HCT116 (cell line): ENCODE results near the gene TYRP1. TPM values are rescaled to one million over a fixed set of nuclear protein-coding genes. Genes with fewer than 3 reads are reported as not detected.

ENCODE experiments used
- ATAC-seq: fragments of 200-7000 bp; cut with Tn5 transposase; 2 replicates; pipeline ENCODE4 v1.9.1; 2020; ENCODE audit warnings: mild to moderate bottlenecking, moderate library complexity
- BruUV-seq: library from RNA; stranded (reverse); fragments of 400-500 nt; replicated peaks from 2 replicates; lab custom pipeline; 2021; lab: Mats Ljungman, UMichigan
- CTCF ChIA-PET: fragments of 300-600 bp; sonication (Branson Sonifier 250); formaldehyde crosslinking; loops from one replicate; lab custom pipeline; 2021; ENCODE audit warnings: antibody characterized with exemption; lab: Charles Lee
- POLR2A ChIA-PET: fragments of 300-600, 350-600 bp; sonication (Branson Sonifier 250); formaldehyde crosslinking; loops from one replicate; lab custom pipeline; 2021; ENCODE audit warnings: antibody characterized with exemption; lab: Charles Lee
- RAD21 ChIA-PET, 2 experiments: fragments of 300-600 bp; sonication (Branson Sonifier 250); formaldehyde crosslinking; loops; one replicate each; lab custom pipeline; 2023; ENCODE audit warnings: low total read pairs in 2 of 2; ENCODE audit not compliant: uncharacterized antibody in 2 of 2, unreplicated experiment in 2 of 2, low non-redundant PET in 1 of 2; lab: Charles Lee
- DNase-seq: peaks from one replicate; pipeline ENCODE4 v3.0.0-alpha.2; 2010; ENCODE audit warnings: low read depth, low spot score
- H2AFZ ChIP-seq: fragments of 200-600 bp; shearing (Covaris generic), sonication (generic); 2 replicates; pipeline ENCODE4 v1.6.1; 2017; ENCODE audit warnings: low read depth, mixed run types, mixed read lengths, antibody characterized with exemption, low read length; ENCODE audit not compliant: poor library complexity, severe bottlenecking
- H3K27ac ChIP-seq: 2 replicates; pipeline ENCODE4 v1.5.1; 2012; ENCODE audit warnings: low read depth, low read length
- H3K27me3 ChIP-seq: fragments of 200-600 bp; sonication (generic); 2 replicates; pipeline ENCODE4 v1.6.1; 2016; ENCODE audit warnings: mixed run types, low read length, mixed read lengths; ENCODE audit not compliant: insufficient read depth
- H3K36me3 ChIP-seq, 2 experiments: fragments of 200-500 bp in 1 of 2; fragments of 200-600 bp in 1 of 2; sonication (Bioruptor generic) in 1 of 2; sonication (generic) in 1 of 2; 2 replicates each; pipeline versions ENCODE4 v1.5.1 to v1.6.1; 2014 to 2016; ENCODE audit warnings: low read length in 2 of 2, inconsistent platforms in 1 of 2, mixed read lengths in 1 of 2, mixed run types in 1 of 2; ENCODE audit not compliant: insufficient read depth in 2 of 2, control insufficient read depth in 1 of 2
- H3K4me1 ChIP-seq, 2 experiments: fragments of 200-600 bp in 1 of 2; sonication (generic) in 1 of 2; 2 replicates each; pipeline versions ENCODE4 v1.5.1 to v1.6.1; 2012 to 2017; ENCODE audit warnings: low read length in 2 of 2, inconsistent platforms in 1 of 2, mild to moderate bottlenecking in 1 of 2, mixed read lengths in 1 of 2, mixed run types in 1 of 2, moderate library complexity in 1 of 2; ENCODE audit not compliant: insufficient read depth in 2 of 2, control insufficient read depth in 1 of 2
- H3K4me2 ChIP-seq: fragments of 200-600 bp; sonication (generic); 2 replicates; pipeline ENCODE4 v1.6.1; 2017; ENCODE audit warnings: mixed run types, low read length, mixed read lengths
- H3K4me3 ChIP-seq, 2 experiments: fragments of 200-600 bp in 1 of 2; sonication (generic) in 1 of 2; replicated peaks in 1 of 2; 2 replicates each; pipeline ENCODE4 v1.5.1; 2011 to 2016; ENCODE audit warnings: low read length in 2 of 2, control low read depth in 1 of 2, low read depth in 1 of 2, mild to moderate bottlenecking in 1 of 2, mixed read lengths in 1 of 2, mixed run types in 1 of 2
- H3K79me2 ChIP-seq: fragments of 200-600 bp; sonication (generic); 2 replicates; pipeline ENCODE4 v1.6.1; 2017; ENCODE audit warnings: mild to moderate bottlenecking, mixed run types, low read length, moderate library complexity, mixed read lengths; ENCODE audit not compliant: insufficient read depth
- H3K9ac ChIP-seq: fragments of 200-600 bp; sonication (generic); 2 replicates; pipeline ENCODE4 v1.6.1; 2016; ENCODE audit warnings: low read length, mixed read lengths
- H3K9me2 ChIP-seq: fragments of 200-600 bp; sonication (generic), shearing (Covaris generic); 2 replicates; pipeline ENCODE4 v1.6.1; 2017; ENCODE audit warnings: mixed run types, mild to moderate bottlenecking, moderate library complexity; ENCODE audit not compliant: insufficient read depth
- H3K9me3 ChIP-seq, 2 experiments: fragments of 200-500 bp in 1 of 2; fragments of 200-600 bp in 1 of 2; sonication (Bioruptor generic) in 1 of 2; sonication (generic) in 1 of 2; 2 replicates each; pipeline ENCODE4 v1.6.1; 2014 to 2017; ENCODE audit warnings: low read length in 2 of 2, mixed read lengths in 2 of 2, inconsistent platforms in 1 of 2, low read depth in 1 of 2, mild to moderate bottlenecking in 1 of 2, mixed run types in 1 of 2, moderate library complexity in 1 of 2; ENCODE audit not compliant: control insufficient read depth in 1 of 2, insufficient read depth in 1 of 2
- H4K20me1 ChIP-seq: fragments of 200-600 bp; sonication (generic), shearing (Covaris generic); 2 replicates; pipeline ENCODE4 v1.6.1; 2017; ENCODE audit warnings: mixed run types, mild to moderate bottlenecking, moderate library complexity; ENCODE audit not compliant: insufficient read depth
- CBX3 ChIP-seq: IDR thresholded peaks from 2 replicates; pipeline ENCODE4 v1.6.1; 2012; ENCODE audit warnings: low read depth
- CTCF ChIP-seq, 3 experiments: fragments of 200-600 bp in 1 of 3; sonication (generic) in 1 of 3; IDR thresholded peaks in 2 of 3; conservative IDR thresholded peaks in 1 of 3; 2 replicates each; pipeline ENCODE4 v1.5.1; 2012 to 2017; ENCODE audit warnings: low read depth in 2 of 3, low read length in 2 of 3, antibody characterized with exemption in 1 of 3, borderline replicate concordance in 1 of 3, control low read depth in 1 of 3, mild to moderate bottlenecking in 1 of 3, mixed read lengths in 1 of 3, mixed run types in 1 of 3, moderate library complexity in 1 of 3; ENCODE audit not compliant: insufficient read depth in 1 of 3
- MAX ChIP-seq: IDR thresholded peaks from 2 replicates; pipeline ENCODE4 v1.6.1; 2012
- SP1 ChIP-seq: IDR thresholded peaks from 2 replicates; pipeline ENCODE4 v1.6.1; 2012; ENCODE audit warnings: low read depth
- ZNF274 ChIP-seq: fragments of 200-500 bp; sonication (Bioruptor generic); IDR thresholded peaks from 2 replicates; pipeline ENCODE4 v1.6.1; 2014; ENCODE audit warnings: mild to moderate bottlenecking, low read depth, low read length, inconsistent platforms
- intact Hi-C: fragments of 100-400 bp; cut with micrococcal nuclease; formaldehyde crosslinking; loops from 2 replicates; pipeline ENCODE4 v1.10.0; 2022
- total RNA-seq: library from RNA; stranded (reverse); gene quantifications from one replicate; pipeline ENCODE4 v1.2.1, GENCODE V29; 2021; ENCODE audit not compliant: unreplicated experiment

Gene TYRP1
- total RNA-seq, 1 experiment from 2014 or later, result not detected

- no peak for TF ChIP-seq CTCF (IDR thresholded peaks at IDR 0.05 in 2 of 3, conservative IDR thresholded peaks at IDR 0.05 in 1 of 3; ENCODE audit: borderline replicate concordance in 1 of 3, insufficient read depth in 1 of 3, low read depth in 2 of 3, low read length in 2 of 3)
- TF ChIP-seq, all 23 proteins: peak for 0
Observed at GRCh38 chr9:12697719-12698118, 4.5 kb downstream of the TYRP1 start (continued).

- DNase-seq, result no peak
- BruUV-seq, result no TSS peak
- Histone ChIP-seq H3K36me3 (no peaks in the 10 kb centered on the region), H3K9ac (no peak overlapping the region), H3K9me3 (no peaks in the 10 kb centered on the region), H3K79me2 (no peaks in the 10 kb centered on the region), H3K4me3 (no peak overlapping the region), H3K27me3 (0 out of 2 replicates have a peak, but pooled peaks cover 4% of the 10 kb centered on the region), H3K4me2 (no peak overlapping the region), H3K4me1 (no peaks in the 10 kb centered on the region), H3K27ac (no peak overlapping the region), H2AFZ (no peak overlapping the region), H3K9me2 (no peaks in the 10 kb centered on the region), H4K20me1 (no peaks in the 10 kb centered on the region)
- TF ChIP-seq MAX, result no peak
- TF ChIP-seq CBX3, result no peak
- no peak for TF ChIP-seq CTCF (IDR thresholded peaks at IDR 0.05 in 2 of 3, conservative IDR thresholded peaks at IDR 0.05 in 1 of 3; ENCODE audit: borderline replicate concordance in 1 of 3, insufficient read depth in 1 of 3, low read depth in 2 of 3, low read length in 2 of 3)
- TF ChIP-seq ZNF274, result no peak
- TF ChIP-seq SP1, result no peak
- CTCF ChIA-PET, result interaction anchor here (1.5 kb wide), 1 partner anchor 392 kb away, joined by 4 read pairs; no protein-coding TSS in a partner anchor
- intact Hi-C loops, result loop anchor here (5.0 kb wide), 1 partner anchor 1734 kb away; no protein-coding TSS in a partner anchor
- no peak for ATAC-seq
- POLR2A ChIA-PET, result no interaction called here
- RAD21 ChIA-PET, result no interaction called here
Observed at GRCh38 chr9:12698266-12698665, 5.1 kb downstream of the TYRP1 start.
